Neural cell (in vitro differentiated cells): Measurements from ENCODE around the gene VAV2. TPM values are rescaled to one million over a fixed set of nuclear protein-coding genes. Genes with fewer than 3 reads are reported as not detected.

Experiments used
- H2AFZ ChIP-seq: fragments of 200-600, 300-800 bp; sonication (generic), shearing (Covaris generic); 2 replicates; pipeline ENCODE4 v1.6.0; 2014; ENCODE audit warnings: low read depth, mild to moderate bottlenecking, antibody characterized with exemption, low read length, moderate library complexity
- H3F3A ChIP-seq: fragments of 200-600 bp; shearing (Covaris generic); 2 replicates; pipeline ENCODE4 v1.6.1; 2016; ENCODE audit warnings: mild to moderate bottlenecking, moderate library complexity, mixed read lengths, antibody characterized with exemption, low read length; ENCODE audit not compliant: insufficient read depth, poor library complexity, severe bottlenecking
- H3K27ac ChIP-seq: fragments of 200-600, 300-800 bp; sonication (generic), shearing (Covaris generic); 2 replicates; pipeline ENCODE4 v1.5.1; 2014; ENCODE audit warnings: mild to moderate bottlenecking, low read length, moderate library complexity
- H3K27me3 ChIP-seq: fragments of 300-800, 200-600 bp; sonication (generic), shearing (Covaris generic); 2 replicates; pipeline ENCODE4 v1.6.0; 2014; ENCODE audit warnings: mild to moderate bottlenecking, low read depth, low read length, moderate library complexity; ENCODE audit not compliant: insufficient read depth
- H3K36me3 ChIP-seq: fragments of 300-800, 200-600 bp; sonication (generic), shearing (Covaris generic); 2 replicates; pipeline ENCODE4 v1.5.1; 2014; ENCODE audit warnings: mild to moderate bottlenecking, antibody characterized with exemption, low read length, moderate library complexity; ENCODE audit not compliant: insufficient read depth
- H3K4me2 ChIP-seq: fragments of 300-800, 200-600 bp; sonication (generic), shearing (Covaris generic); 2 replicates; pipeline ENCODE4 v1.6.0; 2014; ENCODE audit warnings: mild to moderate bottlenecking, low read length
- H3K4me3 ChIP-seq: fragments of 300-800, 200-600 bp; sonication (generic), shearing (Covaris generic); 2 replicates; pipeline ENCODE4 v1.5.1; 2014; ENCODE audit warnings: mild to moderate bottlenecking, low read length, moderate library complexity
- H3K79me2 ChIP-seq: fragments of 200-600 bp; shearing (Covaris generic); replicated peaks from 2 replicates; pipeline ENCODE4 v1.6.0; 2014; ENCODE audit warnings: mild to moderate bottlenecking, low read length, moderate library complexity; ENCODE audit not compliant: insufficient read depth
- H3K9ac ChIP-seq: fragments of 300-800, 200-600 bp; sonication (generic), shearing (Covaris generic); 2 replicates; pipeline ENCODE4 v1.6.1; 2016; ENCODE audit warnings: mild to moderate bottlenecking, low read length, mixed read lengths
- H3K9me2 ChIP-seq: fragments of 200-600 bp; shearing (Covaris generic); 2 replicates; pipeline ENCODE4 v1.6.1; 2016; ENCODE audit warnings: mild to moderate bottlenecking, low read length, mixed read lengths; ENCODE audit not compliant: insufficient read depth
- H3K9me3 ChIP-seq: fragments of 200-600, 300-800 bp; sonication (generic), shearing (Covaris generic); 2 replicates; pipeline ENCODE4 v1.6.1; 2016; ENCODE audit warnings: mild to moderate bottlenecking, mixed run types, low read length, moderate library complexity, mixed read lengths
- H4K20me1 ChIP-seq: fragments of 200-600 bp; shearing (Covaris generic); 2 replicates; pipeline ENCODE4 v1.6.1; 2016; ENCODE audit warnings: mild to moderate bottlenecking, mixed run types; ENCODE audit not compliant: insufficient read depth
- CTCF ChIP-seq: fragments of 450-650 bp; IDR thresholded peaks from 2 replicates; pipeline ENCODE4 v1.5.1; 2014; ENCODE audit warnings: antibody characterized with exemption, mild to moderate bottlenecking, moderate library complexity; ENCODE audit not compliant: poor library complexity, severe bottlenecking
- EP300 ChIP-seq: fragments of 450-650 bp; conservative IDR thresholded peaks from 2 replicates; pipeline ENCODE4 v1.6.1; 2014; ENCODE audit warnings: antibody characterized with exemption, mild to moderate bottlenecking, moderate library complexity; ENCODE audit not compliant: poor library complexity, severe bottlenecking
- EZH2 ChIP-seq: fragments of 200-600, 300-800 bp; shearing (Covaris generic), sonication (generic); IDR thresholded peaks from 2 replicates; pipeline ENCODE4 v1.6.1; 2014; ENCODE audit warnings: antibody characterized with exemption, low read length, borderline replicate concordance, mild to moderate bottlenecking; ENCODE audit not compliant: insufficient read depth, poor library complexity, severe bottlenecking
- MXI1 ChIP-seq: fragments of 450-650 bp; conservative IDR thresholded peaks from 2 replicates; pipeline ENCODE4 v1.6.1; 2014; ENCODE audit warnings: antibody characterized with exemption, mild to moderate bottlenecking; ENCODE audit not compliant: poor library complexity, severe bottlenecking
- POLR2AphosphoS5 ChIP-seq: IDR thresholded peaks from 2 replicates; pipeline ENCODE4 v1.6.1; 2012
- RAD21 ChIP-seq: fragments of 450-650 bp; conservative IDR thresholded peaks from 2 replicates; pipeline ENCODE4 v1.6.1; 2014; ENCODE audit warnings: antibody characterized with exemption, mild to moderate bottlenecking, moderate library complexity
- SMC3 ChIP-seq: fragments of 450-650 bp; conservative IDR thresholded peaks from 2 replicates; pipeline ENCODE4 v1.6.1; 2014; ENCODE audit warnings: antibody characterized with exemption, mild to moderate bottlenecking, moderate library complexity; ENCODE audit not compliant: poor library complexity
- TAF1 ChIP-seq: IDR thresholded peaks from 2 replicates; pipeline ENCODE4 v1.6.1; 2012; ENCODE audit warnings: low read depth
- polyA plus RNA-seq: library from polyadenylated mRNA; depleted of rRNA; stranded (reverse); fragments of >200 nt; gene quantifications from 2 replicates; pipeline ENCODE4 v1.2.3, GENCODE V29; 2014
- TF ChIP-seq, protein P1 (sequence below): IDR thresholded peaks from 2 replicates; pipeline ENCODE4 v1.6.1; 2012; ENCODE audit warnings: borderline replicate concordance

The VAV2 gene
- polyA plus RNA-seq, 1 donor from 2014 or later: 35.2 TPM

DNA sequence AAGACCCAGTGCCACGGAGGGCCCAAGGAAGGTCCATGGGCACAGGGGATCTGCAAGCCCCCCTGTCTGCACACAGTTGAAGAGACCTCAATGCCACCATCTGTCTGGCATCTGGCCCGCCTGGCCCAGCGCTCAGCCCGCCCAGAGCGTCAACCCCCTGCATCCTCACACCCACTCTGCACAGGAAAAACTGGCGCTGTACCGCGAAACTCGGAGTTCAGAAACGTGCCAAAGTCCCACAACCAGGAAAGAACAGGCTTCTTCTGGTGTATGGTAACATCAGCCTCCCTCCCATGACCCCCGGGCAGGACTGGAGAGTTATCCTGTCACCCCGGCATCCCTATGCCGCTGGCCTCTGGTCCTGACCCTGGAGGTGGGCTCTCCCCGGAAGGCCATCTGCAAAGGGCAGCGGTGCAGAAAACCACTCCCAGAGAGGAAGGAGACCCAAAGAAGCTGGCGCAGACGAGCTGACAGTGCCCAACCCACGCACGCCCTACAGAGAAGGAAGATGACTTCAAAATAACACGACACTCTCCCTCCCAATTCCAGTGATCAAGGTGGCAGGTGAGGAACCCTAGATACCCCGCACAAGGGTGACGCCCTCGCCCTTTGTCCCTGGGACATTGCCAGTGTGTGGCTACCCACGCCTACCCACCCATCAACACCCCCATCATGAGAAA, 18.9 kb downstream of the VAV2 start:
- TF ChIP-seq MXI1: no peak
- TF ChIP-seq POLR2AphosphoS5: no peak
- no peak overlapping the region for H3K4me2 ChIP-seq
- no peak overlapping the region for H2AFZ ChIP-seq
- H4K20me1 ChIP-seq: no peaks in the 10 kb centered on the region
- H3K9me2 ChIP-seq: no peaks in the 10 kb centered on the region
- no peaks in the 10 kb centered on the region for H3K9me3 ChIP-seq
- no peak overlapping the region for H3K9ac ChIP-seq
- H3K36me3 ChIP-seq: no peaks in the 10 kb centered on the region
- no peak overlapping the region for H3K27ac ChIP-seq
- no peaks in the 10 kb centered on the region for H3K27me3 ChIP-seq
- peaks cover 41% of the 10 kb centered on the region for H3K79me2 ChIP-seq
- H3K4me3 ChIP-seq: no peak overlapping the region
- H3F3A ChIP-seq: no peaks in the 10 kb centered on the region

DNA sequence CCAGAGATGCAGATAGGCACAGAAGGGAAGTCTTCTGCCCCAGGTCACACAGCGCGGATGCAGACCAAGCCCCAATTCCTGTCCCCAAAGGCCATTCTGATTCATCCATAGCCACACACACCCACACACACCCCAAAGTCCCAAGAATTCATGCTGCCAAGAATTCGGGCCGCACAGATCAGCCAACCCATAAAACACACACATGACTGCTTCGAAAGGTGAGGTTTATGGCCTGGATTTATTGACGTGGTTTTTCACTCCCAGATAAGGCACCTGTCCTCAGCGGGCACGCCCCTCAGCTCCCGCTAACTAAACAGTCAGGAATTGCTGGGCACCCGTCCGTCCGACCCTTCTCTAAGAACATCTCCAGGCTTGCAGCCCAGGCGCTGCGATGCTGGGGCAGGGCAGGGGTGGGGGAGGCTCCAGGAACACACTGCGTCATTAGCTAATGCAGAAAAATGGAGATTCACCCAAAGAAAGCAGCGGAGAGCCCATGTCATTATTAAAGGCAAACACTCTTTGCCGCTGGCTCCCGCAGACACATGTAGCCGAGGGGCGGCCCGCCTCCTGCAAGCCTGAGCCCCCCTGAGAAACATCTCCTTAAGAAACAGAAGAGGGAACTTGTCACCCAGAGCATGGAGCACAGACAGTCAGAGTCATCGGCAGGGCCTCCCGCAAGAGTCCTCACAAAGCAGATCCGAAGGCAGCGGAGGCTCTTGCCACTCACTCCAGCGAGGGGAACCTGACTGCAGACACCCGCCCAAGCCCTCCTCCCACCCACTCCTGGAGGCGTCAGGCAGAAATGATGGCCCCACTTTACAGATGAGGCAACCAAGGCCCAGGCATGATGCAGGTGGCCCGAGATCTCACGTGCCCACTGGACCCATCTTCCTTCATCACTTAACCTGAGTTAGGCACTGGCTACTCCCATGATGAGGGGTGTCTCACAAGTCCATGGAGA, 19.9 kb downstream of the VAV2 start:
- Histone ChIP-seq H3K79me2 (peaks cover 44% of the 10 kb centered on the region), H3K27ac (peak overlapping the region; percentile 37), H3K36me3 (no peaks in the 10 kb centered on the region), H4K20me1 (no peaks in the 10 kb centered on the region), H3K4me3 (no peak overlapping the region), H3K9ac (peak overlapping the region; percentile 14), H3K9me2 (no peaks in the 10 kb centered on the region), H3K9me3 (no peaks in the 10 kb centered on the region), H3F3A (no peaks in the 10 kb centered on the region), H3K4me2 (no peak overlapping the region), H2AFZ (no peak overlapping the region), H3K27me3 (no peaks in the 10 kb centered on the region)
- TF ChIP-seq MXI1 (no peak), EZH2 (no peak), POLR2AphosphoS5 (no peak), EP300 (no peak), SMC3 (no peak), TAF1 (no peak), CTCF (no peak), RAD21 (no peak)
- TF ChIP-seq, protein P1, sequence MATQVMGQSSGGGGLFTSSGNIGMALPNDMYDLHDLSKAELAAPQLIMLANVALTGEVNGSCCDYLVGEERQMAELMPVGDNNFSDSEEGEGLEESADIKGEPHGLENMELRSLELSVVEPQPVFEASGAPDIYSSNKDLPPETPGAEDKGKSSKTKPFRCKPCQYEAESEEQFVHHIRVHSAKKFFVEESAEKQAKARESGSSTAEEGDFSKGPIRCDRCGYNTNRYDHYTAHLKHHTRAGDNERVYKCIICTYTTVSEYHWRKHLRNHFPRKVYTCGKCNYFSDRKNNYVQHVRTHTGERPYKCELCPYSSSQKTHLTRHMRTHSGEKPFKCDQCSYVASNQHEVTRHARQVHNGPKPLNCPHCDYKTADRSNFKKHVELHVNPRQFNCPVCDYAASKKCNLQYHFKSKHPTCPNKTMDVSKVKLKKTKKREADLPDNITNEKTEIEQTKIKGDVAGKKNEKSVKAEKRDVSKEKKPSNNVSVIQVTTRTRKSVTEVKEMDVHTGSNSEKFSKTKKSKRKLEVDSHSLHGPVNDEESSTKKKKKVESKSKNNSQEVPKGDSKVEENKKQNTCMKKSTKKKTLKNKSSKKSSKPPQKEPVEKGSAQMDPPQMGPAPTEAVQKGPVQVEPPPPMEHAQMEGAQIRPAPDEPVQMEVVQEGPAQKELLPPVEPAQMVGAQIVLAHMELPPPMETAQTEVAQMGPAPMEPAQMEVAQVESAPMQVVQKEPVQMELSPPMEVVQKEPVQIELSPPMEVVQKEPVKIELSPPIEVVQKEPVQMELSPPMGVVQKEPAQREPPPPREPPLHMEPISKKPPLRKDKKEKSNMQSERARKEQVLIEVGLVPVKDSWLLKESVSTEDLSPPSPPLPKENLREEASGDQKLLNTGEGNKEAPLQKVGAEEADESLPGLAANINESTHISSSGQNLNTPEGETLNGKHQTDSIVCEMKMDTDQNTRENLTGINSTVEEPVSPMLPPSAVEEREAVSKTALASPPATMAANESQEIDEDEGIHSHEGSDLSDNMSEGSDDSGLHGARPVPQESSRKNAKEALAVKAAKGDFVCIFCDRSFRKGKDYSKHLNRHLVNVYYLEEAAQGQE: no peak
